HUES64 (cell line): ENCODE measurements around the gene CBX4.
"Not testable (repeated sequence)": the region's sequence is repeated elsewhere in the genome, so short reads cannot be mapped to it uniquely, and the experiment has no call there.

Experiments
- H3K27ac ChIP-seq: 2 replicates; pipeline ENCODE4 v1.7.0; 2013; ENCODE audit warnings: low read depth, low read length, inconsistent platforms
- H3K27me3 ChIP-seq: 2 replicates; pipeline ENCODE4 v1.6.1; 2013; ENCODE audit warnings: mild to moderate bottlenecking, low read length; ENCODE audit not compliant: insufficient read depth
- H3K36me3 ChIP-seq: 2 replicates; pipeline ENCODE4 v1.6.1; 2013; ENCODE audit warnings: mild to moderate bottlenecking, low read length; ENCODE audit not compliant: insufficient read depth
- H3K4me1 ChIP-seq: 2 replicates; pipeline ENCODE4 v1.6.1; 2013; ENCODE audit warnings: mild to moderate bottlenecking, low read length, moderate library complexity; ENCODE audit not compliant: insufficient read depth
- H3K4me3 ChIP-seq: 2 replicates; pipeline ENCODE4 v1.5.1; 2013; ENCODE audit warnings: mild to moderate bottlenecking, low read length, moderate library complexity
- H3K9ac ChIP-seq: 2 replicates; pipeline ENCODE4 v1.6.1; 2013; ENCODE audit warnings: mild to moderate bottlenecking, low read depth, low read length
- H3K9me3 ChIP-seq: 2 replicates; pipeline ENCODE4 v1.6.1; 2013; ENCODE audit warnings: low read depth, low read length; ENCODE audit not compliant: insufficient read depth
- WGBS: fragments of 150-250, 120-280 bp; methylation state at CpG from one replicate; pipeline ENCODE4 v1.1.7; 2013; ENCODE audit warnings: missing lambda C conversion rate; 5-methylcytosine and 5-hydroxymethylcytosine counted together

The CBX4 gene

DNA sequence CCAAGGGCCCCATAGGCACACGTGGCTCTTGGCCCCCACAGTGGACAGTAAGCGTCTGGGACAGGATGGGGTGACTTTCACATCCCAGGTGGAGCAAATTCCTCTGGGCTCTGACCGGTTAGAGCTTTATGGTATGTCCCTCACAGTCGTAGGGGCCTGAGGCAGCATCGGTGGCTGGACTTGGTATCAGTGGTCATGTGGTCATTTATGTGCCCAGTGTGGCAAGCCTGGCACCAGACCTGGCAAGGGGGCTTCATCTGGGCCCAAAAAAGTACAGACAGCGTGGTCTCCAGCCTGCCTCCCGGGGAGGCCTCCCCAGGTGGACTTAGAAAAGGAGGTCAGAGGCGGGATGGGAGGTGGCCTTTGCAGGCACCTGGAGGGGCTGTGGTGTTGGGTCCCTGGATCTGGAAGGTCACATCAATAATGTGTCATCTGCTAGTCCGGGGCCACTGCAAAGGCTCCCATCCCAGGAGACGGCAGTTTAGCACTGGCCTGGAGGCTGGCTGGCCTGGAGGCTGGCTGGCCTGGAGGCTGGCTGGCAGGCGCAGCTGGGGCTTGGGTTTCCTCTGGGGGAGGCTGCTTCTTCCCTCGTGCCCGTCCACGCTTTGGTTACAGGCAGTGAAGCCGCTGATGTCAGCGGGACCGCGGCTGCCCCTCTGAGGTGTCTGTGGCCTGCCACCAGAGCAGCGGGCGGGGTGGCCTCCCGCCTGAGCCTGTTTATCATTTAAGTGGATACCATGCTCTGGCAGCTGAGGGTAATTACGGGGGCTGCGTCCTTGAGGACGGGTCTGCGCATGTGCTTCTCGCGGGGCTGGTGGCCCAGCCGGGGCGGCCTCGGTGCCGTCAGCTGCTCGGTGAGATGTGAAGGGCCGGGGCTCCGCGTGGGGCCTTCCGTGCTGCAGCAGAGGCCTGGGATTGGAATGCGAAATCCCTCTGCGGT, 20.7 kb upstream of the CBX4 start:
- WGBS, result 83% methylated on average over 38 of the region's 38 CpGs
- no peaks in the 10 kb centered on the region for H3K27me3 ChIP-seq
- no peaks in the 10 kb centered on the region for H3K9me3 ChIP-seq
- H3K4me3 ChIP-seq, result no peak overlapping the region
- no peaks in the 10 kb centered on the region for H3K4me1 ChIP-seq
- no peak overlapping the region for H3K27ac ChIP-seq
- no peak overlapping the region for H3K9ac ChIP-seq
- no peaks in the 10 kb centered on the region for H3K36me3 ChIP-seq

DNA sequence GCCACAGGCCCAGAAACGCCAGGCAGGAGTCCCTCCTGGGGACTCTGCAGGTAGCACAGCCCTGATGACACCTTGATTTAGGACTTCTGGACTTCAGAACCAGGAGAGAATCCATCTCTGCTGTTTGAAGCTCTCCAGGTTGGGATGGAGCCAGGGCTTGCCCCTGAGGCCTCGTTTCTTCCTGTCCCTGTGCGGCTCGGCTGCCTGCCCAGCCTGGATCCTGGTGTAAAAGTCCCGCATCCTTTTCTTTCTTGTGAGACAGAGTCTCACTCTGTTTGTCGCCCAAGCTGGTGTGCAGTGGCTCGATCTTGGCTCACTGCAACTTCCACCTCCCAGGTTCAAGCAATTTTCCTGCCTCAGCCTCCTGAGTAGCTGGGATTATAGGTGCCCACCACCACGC, 17.9 kb upstream of the CBX4 start:
- Histone ChIP-seq H3K9me3 (no peaks in the 10 kb centered on the region), H3K27ac (no peak overlapping the region), H3K9ac (no peak overlapping the region), H3K4me1 (no peaks in the 10 kb centered on the region), H3K36me3 (no peaks in the 10 kb centered on the region), H3K27me3 (no peaks in the 10 kb centered on the region), H3K4me3 (no peak overlapping the region)
- WGBS, result 94% methylated on average over 8 of the region's 8 CpGs

DNA sequence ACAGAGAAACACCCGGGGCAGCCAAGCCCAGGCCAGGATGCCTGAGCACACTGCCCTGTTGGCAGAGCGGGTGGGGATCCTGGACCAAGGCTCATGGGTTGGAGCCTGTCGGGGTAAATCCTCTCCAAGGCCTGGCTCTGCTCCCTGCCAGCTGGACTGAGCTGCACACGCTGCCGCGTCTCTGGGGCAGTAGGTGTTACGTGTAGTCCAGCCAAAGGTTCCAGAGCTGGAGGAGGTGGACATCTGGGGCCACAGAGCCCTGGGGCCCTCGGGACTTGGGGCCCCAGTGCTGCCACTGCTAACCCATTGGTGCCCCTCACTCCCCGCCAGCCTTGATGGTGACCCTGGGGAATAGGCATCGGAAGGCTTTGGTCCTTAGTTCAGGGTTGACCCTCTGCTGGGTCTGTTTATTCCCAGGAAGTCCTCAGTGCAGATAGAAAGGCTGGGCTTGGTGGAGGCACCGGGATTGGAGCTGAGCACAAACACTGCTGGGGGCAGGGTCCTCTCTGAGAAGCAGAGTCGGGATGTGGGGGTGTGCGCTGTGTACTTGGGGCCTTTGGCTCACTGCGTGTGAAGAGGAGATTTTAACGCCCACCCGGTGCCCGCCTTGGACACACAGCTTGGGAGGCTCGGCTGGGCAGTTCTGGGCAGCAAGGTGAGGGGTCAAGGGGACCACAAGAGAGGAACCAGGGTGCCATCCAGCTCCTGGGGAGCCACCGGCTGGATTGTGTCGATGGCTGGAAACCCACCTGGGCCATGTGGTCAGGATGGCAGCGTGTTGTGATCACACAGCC, 16.3 kb upstream of the CBX4 start:
- no peak overlapping the region for H3K27ac ChIP-seq
- 89% methylated on average over 21 of the region's 21 CpGs for WGBS
- no peaks in the 10 kb centered on the region for H3K36me3 ChIP-seq
- H3K9ac ChIP-seq, result no peak overlapping the region
- H3K9me3 ChIP-seq, result no peaks in the 10 kb centered on the region
- no peak overlapping the region for H3K4me3 ChIP-seq
- H3K4me1 ChIP-seq, result no peaks in the 10 kb centered on the region
- no peaks in the 10 kb centered on the region for H3K27me3 ChIP-seq

DNA sequence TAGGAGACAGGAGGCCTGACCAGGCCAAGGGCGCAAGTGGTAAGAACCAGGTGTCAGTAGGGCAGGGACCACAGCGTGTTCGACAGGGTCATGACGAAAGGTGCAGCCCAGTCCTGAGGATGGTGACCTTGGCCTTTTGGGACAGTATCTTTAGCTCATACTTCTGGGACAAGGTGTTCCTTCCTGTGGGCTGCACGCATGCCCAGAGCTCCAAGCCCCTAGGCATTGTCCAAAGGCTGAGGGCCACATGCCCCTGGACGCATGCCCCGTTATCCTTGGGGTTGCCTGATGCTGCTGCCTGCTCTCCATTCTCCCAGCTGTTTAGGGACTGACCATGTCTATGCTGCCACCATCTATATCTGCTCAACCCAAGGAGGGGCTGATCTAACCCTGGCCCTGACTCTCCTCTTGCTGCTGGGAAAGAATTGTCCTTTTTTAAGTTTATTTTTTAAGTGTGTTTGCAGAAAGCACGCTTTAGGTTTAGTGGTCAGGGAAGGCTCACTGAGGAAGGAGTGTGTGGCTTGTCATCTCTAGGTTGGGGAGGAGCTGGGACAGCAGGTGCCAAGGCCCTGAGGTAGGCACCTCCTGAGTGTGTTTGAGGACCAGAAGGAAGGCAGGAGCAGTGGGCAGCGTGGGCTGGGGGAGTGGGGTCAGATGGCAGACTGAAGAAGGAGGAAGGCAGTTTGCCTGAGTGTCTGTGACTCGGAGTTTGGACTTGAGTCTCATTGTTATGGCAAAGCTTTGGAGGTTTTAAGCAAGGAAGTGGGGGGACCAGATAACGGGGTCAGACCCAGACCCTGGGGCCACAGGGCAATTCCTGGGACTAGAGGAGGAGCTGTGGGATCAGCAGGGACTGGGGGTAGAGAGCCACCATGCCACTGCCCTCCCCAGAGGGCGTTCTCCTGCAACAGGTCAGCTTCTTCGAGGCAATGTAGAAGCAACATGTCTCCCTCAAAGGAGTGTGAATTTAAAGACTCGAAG, 15.1 kb upstream of the CBX4 start:
- Histone ChIP-seq H3K4me1 (no peaks in the 10 kb centered on the region), H3K36me3 (no peaks in the 10 kb centered on the region), H3K27me3 (peaks cover under 1% of the 10 kb centered on the region; the same call in 1 of the 2 replicates), H3K27ac (no peak overlapping the region), H3K9me3 (no peaks in the 10 kb centered on the region), H3K4me3 (no peak overlapping the region), H3K9ac (no peak overlapping the region)
- WGBS, result 76% methylated on average over 14 of the region's 14 CpGs

DNA sequence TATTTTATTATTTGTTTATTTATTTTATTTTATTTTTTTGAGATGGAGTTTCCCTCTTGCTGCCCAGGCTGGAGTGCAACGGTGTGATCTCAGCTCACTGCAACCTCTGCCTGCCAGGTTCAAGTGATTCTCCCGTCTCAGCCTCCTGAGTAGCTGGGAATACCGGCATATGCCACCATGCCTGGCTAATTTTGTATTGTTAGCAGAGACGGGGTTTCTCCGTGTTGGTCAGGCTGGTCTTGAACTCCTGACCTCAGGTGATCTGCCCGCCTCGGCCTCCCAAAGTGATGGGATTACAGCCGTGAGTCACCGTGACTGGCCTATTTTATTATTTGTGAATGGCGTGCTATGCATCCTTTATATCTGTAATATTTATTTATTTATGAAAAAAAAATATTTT, 13.9 kb upstream of the CBX4 start:
- not testable (repeated sequence) for H3K4me3 ChIP-seq, H3K4me1 ChIP-seq, H3K9ac ChIP-seq, H3K36me3 ChIP-seq, H3K9me3 ChIP-seq, H3K27ac ChIP-seq
- WGBS, result 94% methylated on average over 9 of the region's 10 CpGs
- peaks cover 12% of the 10 kb centered on the region for H3K27me3 ChIP-seq

DNA sequence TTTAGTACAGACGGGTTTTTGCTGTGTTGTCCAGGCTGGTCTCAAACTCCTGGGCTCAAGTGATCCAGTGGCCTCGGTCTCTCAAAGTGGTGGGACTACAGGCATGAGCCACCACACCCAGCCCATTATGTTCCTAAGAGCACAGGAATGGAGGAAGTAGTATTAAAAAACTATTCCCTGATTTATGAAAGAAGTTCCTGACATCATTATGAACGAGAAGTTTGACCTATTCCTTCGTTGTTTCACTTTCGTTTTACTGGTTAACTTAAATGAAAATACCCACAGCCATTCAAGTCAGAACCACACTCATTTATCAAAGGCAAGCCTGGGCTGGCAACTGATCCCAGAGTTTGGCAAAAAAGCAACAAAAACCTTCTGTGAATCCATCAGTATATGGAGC, 13.5 kb upstream of the CBX4 start:
- WGBS, result 93% methylated on average over 5 of the region's 5 CpGs
- Histone ChIP-seq H3K9ac (no peak overlapping the region), H3K9me3 (no peaks in the 10 kb centered on the region), H3K4me3 (no peak overlapping the region), H3K4me1 (no peaks in the 10 kb centered on the region), H3K27ac (no peak overlapping the region), H3K36me3 (no peaks in the 10 kb centered on the region), H3K27me3 (peaks cover 16% of the 10 kb centered on the region)

DNA sequence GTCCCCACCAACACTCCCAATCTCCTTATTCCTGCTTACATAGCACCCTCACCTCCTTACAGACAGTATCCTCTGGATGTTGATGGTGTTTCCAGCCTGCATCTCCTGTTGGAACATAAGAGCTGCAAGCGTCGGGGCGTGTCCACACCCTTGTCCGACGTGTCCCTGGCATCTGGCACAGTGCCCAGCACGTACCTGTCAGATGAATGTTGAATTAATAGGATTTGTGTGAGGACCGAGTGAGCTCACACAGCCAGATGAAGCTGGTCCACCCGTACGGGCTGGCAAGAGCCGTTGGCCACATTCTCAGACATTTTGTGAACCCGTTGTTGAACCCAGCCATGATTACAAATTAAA, 12.2 kb upstream of the CBX4 start:
- no peak overlapping the region for H3K9ac ChIP-seq
- 95% methylated on average over 11 of the region's 11 CpGs for WGBS
- no peaks in the 10 kb centered on the region for H3K4me1 ChIP-seq
- H3K36me3 ChIP-seq, result no peaks in the 10 kb centered on the region
- no peaks in the 10 kb centered on the region for H3K9me3 ChIP-seq
- no peak overlapping the region for H3K4me3 ChIP-seq
- peaks cover 22% of the 10 kb centered on the region for H3K27me3 ChIP-seq
- H3K27ac ChIP-seq, result no peak overlapping the region

DNA sequence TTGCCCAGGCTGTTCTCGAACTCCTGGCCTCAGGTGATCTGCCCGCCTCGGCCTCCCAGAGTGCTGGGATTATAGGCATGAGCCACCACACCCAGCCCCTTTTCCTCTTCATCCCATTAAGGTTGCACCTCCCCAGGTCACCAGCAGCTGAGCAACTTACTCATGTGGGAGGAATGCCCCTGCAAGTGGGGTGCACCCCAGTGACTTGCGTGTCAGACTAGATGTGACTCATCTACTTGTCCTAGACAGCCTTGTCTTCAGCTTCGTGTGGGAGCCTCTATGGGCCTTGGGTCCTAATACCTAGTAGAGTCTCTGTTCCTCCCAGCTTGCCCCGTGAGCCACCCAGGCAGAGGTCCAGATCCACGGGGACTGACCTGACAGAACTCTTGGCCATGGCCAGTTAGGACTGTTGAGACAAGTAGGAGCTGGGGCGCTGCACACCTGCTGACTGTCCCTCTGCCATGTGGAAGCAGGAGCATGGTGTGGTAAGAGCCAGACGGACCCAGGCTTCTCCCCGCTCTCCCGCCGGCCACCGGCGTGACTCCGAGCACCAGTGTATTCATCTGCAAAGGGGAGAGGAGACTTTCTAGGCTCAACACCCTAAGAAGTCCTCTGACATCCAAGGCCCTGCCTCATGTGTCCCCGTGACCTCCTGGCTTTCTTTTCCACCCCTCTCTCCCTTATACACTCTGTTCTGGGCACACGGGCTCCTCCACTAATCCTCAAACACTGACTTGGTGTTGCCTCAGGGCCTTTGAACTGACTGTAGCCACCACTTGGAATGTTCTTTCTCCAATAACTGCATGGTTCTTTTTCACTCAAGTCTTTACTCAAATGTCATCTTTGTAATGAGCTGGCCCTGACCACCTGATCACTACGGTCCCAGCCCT, 11.6 kb upstream of the CBX4 start:
- Histone ChIP-seq H3K9ac (no peak overlapping the region), H3K36me3 (no peaks in the 10 kb centered on the region), H3K4me1 (no peaks in the 10 kb centered on the region), H3K27ac (no peak overlapping the region), H3K27me3 (peaks cover 29% of the 10 kb centered on the region), H3K4me3 (no peak overlapping the region), H3K9me3 (no peaks in the 10 kb centered on the region)
- 91% methylated on average over 18 of the region's 18 CpGs for WGBS

DNA sequence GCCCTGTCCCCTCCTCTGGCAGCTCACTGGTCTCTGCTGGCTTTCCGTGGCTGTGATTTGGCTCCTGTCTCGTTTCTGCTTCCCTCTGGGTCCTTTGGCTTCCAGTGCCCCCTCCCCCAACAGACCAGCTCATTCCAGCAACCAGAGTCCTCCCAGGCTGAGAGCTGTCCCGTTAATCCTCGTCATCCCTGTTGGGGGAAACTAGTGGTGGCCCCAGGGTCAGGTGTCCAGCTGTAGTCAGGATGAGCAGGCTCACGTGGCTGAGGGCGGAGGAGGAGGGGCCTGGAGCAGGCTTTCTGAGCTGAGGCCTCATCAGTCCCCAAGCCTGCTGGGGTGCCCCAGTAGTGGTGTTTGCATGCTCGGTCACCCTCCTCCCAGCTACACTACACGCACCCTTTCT, 10.7 kb upstream of the CBX4 start:
- H3K4me3 ChIP-seq, result no peak overlapping the region
- H3K9ac ChIP-seq, result no peak overlapping the region; the same call in 1 of the 2 replicates
- no peaks in the 10 kb centered on the region for H3K36me3 ChIP-seq
- peaks cover 37% of the 10 kb centered on the region for H3K27me3 ChIP-seq
- 63% methylated on average over 8 of the region's 8 CpGs for WGBS
- H3K27ac ChIP-seq, result no peak overlapping the region
- 0 out of 2 replicates have a peak, but pooled peaks cover 6% of the 10 kb centered on the region for H3K4me1 ChIP-seq
- no peaks in the 10 kb centered on the region for H3K9me3 ChIP-seq

DNA sequence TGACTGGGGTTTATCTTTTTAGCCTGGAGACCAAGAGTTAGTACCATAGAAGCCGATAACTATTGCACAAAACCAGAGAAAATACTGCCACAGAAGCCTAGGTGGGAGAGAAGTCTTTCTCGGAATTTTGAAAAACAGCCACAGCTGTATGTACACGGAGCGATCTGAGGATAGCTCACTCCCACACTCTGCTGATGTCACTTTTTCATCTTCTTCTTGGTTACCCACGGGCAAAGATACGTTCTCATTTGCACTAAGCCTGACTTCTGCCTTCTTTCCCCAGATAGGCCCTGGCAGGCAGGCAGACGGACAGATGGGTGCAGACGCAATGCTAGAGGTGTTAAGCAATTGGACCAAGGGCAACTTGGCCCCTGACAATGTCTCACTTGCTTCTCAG, 9.1 kb upstream of the CBX4 start:
- WGBS, result 90% methylated on average over 8 of the region's 8 CpGs
- H3K36me3 ChIP-seq, result no peaks in the 10 kb centered on the region
- no peak overlapping the region for H3K9ac ChIP-seq

More for the DNA sequence above, 9.1 kb upstream of the CBX4 start:
- H3K27me3 ChIP-seq, result peaks cover 52% of the 10 kb centered on the region
- no peak overlapping the region for H3K27ac ChIP-seq
- H3K9me3 ChIP-seq, result no peaks in the 10 kb centered on the region
- 0 out of 2 replicates have a peak, but pooled peaks cover 6% of the 10 kb centered on the region for H3K4me1 ChIP-seq
- H3K4me3 ChIP-seq, result no peak overlapping the region
